HepG2 (cell line): ENCODE measurements around the gene CFAP54. TPM values are rescaled to one million over a fixed set of nuclear protein-coding genes. Genes with fewer than 3 reads are reported as not detected.

ENCODE experiments used
- ATRX ChIP-seq: sonication (generic); formaldehyde crosslinking; IDR thresholded peaks from 2 replicates; pipeline ENCODE4 v1.4.0; 2020; ENCODE audit warnings: missing genetic modification reagents, borderline replicate concordance
- BATF2 ChIP-seq: sonication (generic); formaldehyde crosslinking; IDR thresholded peaks from 2 replicates; pipeline ENCODE4 v1.8.0; 2022; ENCODE audit warnings: mild to moderate bottlenecking, missing genetic modification reagents, moderate library complexity
- DMTF1 ChIP-seq: sonication (generic); formaldehyde crosslinking; IDR thresholded peaks from 2 replicates; pipeline ENCODE4 v1.4.0; 2020; ENCODE audit warnings: mild to moderate bottlenecking, missing genetic modification reagents
- FOXP4 ChIP-seq: sonication (generic); formaldehyde crosslinking; IDR thresholded peaks from 2 replicates; pipeline ENCODE4 v1.4.0; 2020; ENCODE audit warnings: missing genetic modification reagents
- GLI4 ChIP-seq: sonication (generic); formaldehyde crosslinking; IDR thresholded peaks from 2 replicates; pipeline ENCODE4 v1.5.1; 2020; ENCODE audit warnings: missing genetic modification reagents, mild to moderate bottlenecking, moderate library complexity, borderline replicate concordance
- GMEB1 ChIP-seq: sonication (generic); formaldehyde crosslinking; IDR thresholded peaks from 2 replicates; pipeline ENCODE4 v1.5.1; 2020; ENCODE audit warnings: missing genetic modification reagents, mild to moderate bottlenecking, borderline replicate concordance
- PAWR ChIP-seq: sonication (generic); formaldehyde crosslinking; IDR thresholded peaks from 2 replicates; pipeline ENCODE4 v1.4.0; 2020; ENCODE audit warnings: missing genetic modification reagents, mild to moderate bottlenecking, borderline replicate concordance
- SRSF9 ChIP-seq: fragments of 200-400 bp; formaldehyde crosslinking; IDR thresholded peaks from 2 replicates; pipeline ENCODE4 v1.6.1; 2018; ENCODE audit warnings: borderline replicate concordance, mild to moderate bottlenecking, low read depth, low read length; ENCODE audit not compliant: insufficient read depth, poor library complexity, severe bottlenecking
- TCF12 ChIP-seq, 2 experiments: fragments of 450-650 bp in 1 of 2; sonication (generic) in 1 of 2; formaldehyde crosslinking in 1 of 2; IDR thresholded peaks; 2 replicates each; pipeline versions ENCODE4 v1.6.1 to v1.8.0; 2017 to 2022; ENCODE audit warnings: antibody characterized with exemption in 1 of 2, mild to moderate bottlenecking in 1 of 2, missing genetic modification reagents in 1 of 2, moderate library complexity in 1 of 2
- ZC3H13 ChIP-seq: sonication (generic); formaldehyde crosslinking; IDR thresholded peaks from 2 replicates; pipeline ENCODE4 v1.8.1; 2023; ENCODE audit warnings: mild to moderate bottlenecking, missing genetic modification reagents, moderate library complexity
- polyA plus RNA-seq, 8 experiments: library from polyadenylated mRNA; depleted of rRNA in 3 of 8; stranded (reverse) in 7 of 8; unstranded in 1 of 8; fragments of >200 nt; fragmentation: Illumina TruSeq in 4 of 8; extraction: Trizol in 4 of 8; gene quantifications; 2 replicates each; pipeline versions ENCODE4 v1.2.1 to v1.2.3, GENCODE V29; 2011 to 2016; ENCODE audit warnings: low read depth in 4 of 8, missing spikeins in 1 of 8, mixed read lengths in 1 of 8; ENCODE audit not compliant: insufficient read depth in 1 of 8
- total RNA-seq, 5 experiments: library from RNA; depleted of rRNA; stranded (reverse); fragments of >200 nt; fragmentation: Illumina TruSeq; extraction: Trizol; gene quantifications; 2 replicates each; pipeline ENCODE4 v1.2.3, GENCODE V29; 2016; ENCODE audit warnings: low read depth in 1 of 5

Gene CFAP54
- total and polyA plus RNA-seq, 2 of the 13 experiments (the other 11 are each of a cell fraction or from before 2014, with no cell fraction given) = not detected

- TF ChIP-seq FOXP4 (CRISPR knock-in tag) (no peak), SRSF9 (no peak), PAWR (no peak), ZC3H13 (no peak), ATRX (CRISPR knock-in tag) (no peak), TCF12 (IDR thresholded peaks at IDR 0.05) (no peak), TCF12 (CRISPR knock-in tag; IDR thresholded peaks at IDR 0.05) (no peak), GMEB1 (CRISPR knock-in tag) (no peak), BATF2 (CRISPR knock-in tag) (no peak), GLI4 (CRISPR knock-in tag) (no peak), DMTF1 (no peak)
Measured at GRCh38 chr12:96482086-96482485, 7.3 kb upstream of the CFAP54 start (continued).
